GM19043 (cell line): ENCODE results near the gene HTR3B.
A peak's percentile ranks its signal among the peaks of the same experiment; 100 is the strongest.
"Not testable (repeated sequence)": the region's sequence is repeated elsewhere in the genome, so short reads cannot be mapped to it uniquely, and the experiment has no call there.

Experiments used
- ATAC-seq: cut with Tn5 transposase; IDR thresholded peaks from one replicate; pipeline ENCODE4 v1.9.1; 2021; ENCODE audit warnings: low read depth; ENCODE audit not compliant: unreplicated experiment

HTR3B gene, protein sequence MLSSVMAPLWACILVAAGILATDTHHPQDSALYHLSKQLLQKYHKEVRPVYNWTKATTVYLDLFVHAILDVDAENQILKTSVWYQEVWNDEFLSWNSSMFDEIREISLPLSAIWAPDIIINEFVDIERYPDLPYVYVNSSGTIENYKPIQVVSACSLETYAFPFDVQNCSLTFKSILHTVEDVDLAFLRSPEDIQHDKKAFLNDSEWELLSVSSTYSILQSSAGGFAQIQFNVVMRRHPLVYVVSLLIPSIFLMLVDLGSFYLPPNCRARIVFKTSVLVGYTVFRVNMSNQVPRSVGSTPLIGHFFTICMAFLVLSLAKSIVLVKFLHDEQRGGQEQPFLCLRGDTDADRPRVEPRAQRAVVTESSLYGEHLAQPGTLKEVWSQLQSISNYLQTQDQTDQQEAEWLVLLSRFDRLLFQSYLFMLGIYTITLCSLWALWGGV

DNA sequence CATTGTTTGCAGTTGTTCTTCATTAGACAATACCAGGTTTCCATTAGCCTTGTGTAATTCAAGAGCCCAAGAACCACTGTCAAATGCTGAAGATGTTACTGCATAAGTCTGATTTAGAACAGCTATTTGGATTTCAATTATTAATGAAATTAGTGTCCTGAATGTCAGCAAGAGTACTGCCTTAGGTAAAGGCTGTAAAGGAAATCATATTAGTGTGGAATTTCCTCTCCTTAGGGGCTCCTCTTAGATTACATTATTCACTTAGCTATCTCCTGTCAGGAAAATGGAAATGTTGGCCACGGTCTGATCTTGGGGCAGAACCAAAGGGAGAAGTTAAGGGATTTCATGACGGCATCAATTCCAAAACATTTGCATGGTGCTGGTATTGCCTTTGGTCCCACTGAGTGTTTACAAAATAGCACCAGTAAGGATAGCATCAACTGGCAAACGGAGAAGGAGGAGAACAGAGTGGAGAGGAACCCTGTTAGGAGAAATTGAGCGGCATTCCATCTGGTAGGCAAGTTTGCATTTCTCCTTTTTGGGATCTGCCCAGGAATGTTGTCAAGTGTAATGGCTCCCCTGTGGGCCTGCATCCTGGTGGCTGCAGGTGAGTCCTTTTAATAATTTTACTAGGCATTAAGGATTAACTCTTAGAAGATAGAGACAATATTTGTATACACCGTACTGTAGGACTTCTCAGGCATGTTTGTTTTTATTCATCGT is at the start of gene HTR3B:
Gene HTR3B, plus strand, starts transcription at position 418 of the 723 bp plus-strand sequence. Its CDS starts 138 bp downstream, at position 556.
- ATAC-seq, result no peak

DNA sequence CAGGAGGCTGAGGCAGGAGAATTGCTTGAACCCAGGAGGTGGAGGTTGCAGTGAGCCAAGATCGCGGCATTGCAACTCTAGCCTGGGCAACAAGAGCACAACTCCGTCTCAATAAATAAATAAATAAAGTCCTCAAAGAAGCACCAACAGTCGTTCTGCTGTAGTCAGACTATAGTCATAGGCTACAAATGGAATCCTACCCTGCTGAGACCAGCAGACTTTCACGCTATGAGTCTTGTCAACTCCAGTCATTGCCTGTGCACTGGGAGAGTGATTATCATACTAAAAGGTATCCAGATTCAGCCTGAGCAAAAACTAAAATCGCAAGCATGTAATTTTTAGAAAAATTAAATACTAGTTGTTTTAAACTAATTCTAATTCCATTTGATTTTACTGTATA is 48.8 kb upstream of the HTR3B start:
- ATAC-seq, result no peak

DNA sequence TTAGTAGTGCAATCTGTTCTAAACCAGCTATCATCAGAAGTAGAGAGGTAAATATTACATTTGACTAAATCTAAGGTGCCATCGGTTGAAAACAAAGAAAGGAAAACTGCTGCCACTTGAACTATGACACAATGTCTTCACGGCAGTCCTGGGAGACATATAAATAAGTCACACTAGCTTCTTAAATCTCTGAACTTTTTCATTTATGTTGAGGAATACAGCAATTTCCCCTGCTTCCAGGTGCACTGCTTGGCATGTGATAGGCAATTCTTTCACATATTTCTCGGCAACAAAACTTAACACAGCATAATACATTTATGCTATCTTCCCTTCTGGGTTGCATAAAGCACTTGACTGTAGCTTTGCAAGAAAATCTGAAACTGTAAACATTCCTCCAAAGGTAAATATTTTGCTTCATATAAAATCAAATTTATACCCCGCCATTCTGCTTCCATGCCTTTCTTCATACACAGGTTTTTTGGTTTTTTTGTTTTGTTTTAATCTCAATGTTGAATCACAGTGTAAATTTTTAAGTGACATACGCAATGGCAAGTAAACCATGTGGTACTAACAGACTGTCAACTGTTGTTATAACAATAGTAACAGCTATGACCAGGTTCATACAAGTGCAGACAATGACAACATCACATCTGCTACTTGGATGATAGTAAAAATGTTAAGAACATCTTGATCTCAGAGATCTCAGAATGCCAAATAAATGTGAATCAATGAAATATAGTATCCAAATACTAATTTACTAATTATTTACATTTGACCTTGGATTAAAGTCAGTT is 47.4 kb upstream of the HTR3B start:
- no peak for ATAC-seq

DNA sequence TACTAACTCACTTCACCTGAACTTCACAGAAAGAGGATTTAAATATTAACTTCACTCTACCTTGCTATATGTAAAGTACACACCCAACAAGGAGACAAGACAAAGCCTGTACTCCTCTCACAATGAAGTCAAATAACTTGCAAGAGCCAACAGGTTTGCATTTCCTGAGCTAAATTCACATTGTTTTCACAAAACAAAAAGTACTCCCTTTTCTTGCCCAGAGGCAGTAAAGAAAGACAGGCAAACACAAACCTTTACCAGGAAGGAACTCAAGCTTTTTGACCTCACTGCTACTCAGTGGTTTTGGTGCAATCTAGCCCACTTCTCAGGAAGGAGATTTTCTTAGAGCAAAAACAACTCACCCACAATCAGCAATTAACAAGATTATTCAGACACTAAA is 44.9 kb upstream of the HTR3B start:
- no peak for ATAC-seq

DNA sequence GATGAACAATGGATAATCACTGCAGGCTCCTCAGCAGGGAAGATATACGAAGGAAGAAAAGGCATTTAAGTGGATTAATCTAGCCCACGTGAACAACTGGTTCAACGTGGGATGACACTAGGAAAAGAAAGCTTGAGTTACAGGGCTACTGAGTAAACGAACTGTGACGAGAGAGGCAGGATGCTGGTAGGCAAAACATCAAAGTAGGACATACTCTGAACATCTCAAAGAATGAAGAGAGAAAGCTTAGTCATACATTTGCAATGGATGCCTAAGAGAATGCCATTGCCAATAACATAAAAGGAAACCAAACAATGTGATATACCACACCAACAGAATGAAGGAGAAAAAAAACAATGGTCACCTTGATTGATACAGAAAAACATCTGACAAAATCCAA is 42.2 kb upstream of the HTR3B start:
- ATAC-seq, result no peak

DNA sequence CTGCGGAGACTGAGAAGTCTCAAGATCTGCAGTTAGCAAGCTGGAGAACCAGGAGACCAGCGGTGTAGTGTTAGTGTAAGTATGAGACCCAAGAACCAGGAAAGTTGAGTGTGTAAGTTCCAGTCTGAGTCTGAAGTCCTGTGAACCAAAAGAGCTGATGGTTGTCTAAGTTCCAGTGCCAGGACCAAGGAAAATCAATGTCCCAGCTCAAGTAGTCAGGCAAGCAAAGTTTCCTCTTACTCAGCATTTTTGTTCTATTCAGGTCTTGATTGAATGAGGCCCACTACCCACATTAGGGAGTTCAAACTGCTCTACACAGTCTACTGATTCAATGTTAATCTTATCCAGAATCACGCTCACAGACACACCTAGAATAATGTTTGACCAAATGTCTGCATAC is 40.2 kb upstream of the HTR3B start:
- no peak for ATAC-seq

DNA sequence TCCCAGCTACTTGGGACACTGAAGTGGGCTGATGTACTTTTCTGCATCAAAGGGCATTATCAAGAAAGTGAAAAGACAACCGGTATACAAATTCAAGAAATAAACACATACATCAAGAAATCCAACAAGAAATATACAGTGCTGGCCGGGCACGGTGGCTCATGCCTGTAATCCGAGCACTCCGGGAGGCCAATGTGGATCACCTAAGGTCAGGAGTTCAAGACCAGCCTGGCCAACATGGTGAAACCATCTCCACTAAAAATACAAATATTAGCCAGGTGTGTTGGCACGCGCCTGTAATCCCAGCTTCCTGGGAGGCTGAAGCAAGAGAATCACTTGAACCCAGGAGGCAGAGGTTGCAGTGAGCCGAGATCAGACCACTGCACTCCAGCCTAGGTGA is 38.7 kb upstream of the HTR3B start:
- ATAC-seq, result no peak

DNA sequence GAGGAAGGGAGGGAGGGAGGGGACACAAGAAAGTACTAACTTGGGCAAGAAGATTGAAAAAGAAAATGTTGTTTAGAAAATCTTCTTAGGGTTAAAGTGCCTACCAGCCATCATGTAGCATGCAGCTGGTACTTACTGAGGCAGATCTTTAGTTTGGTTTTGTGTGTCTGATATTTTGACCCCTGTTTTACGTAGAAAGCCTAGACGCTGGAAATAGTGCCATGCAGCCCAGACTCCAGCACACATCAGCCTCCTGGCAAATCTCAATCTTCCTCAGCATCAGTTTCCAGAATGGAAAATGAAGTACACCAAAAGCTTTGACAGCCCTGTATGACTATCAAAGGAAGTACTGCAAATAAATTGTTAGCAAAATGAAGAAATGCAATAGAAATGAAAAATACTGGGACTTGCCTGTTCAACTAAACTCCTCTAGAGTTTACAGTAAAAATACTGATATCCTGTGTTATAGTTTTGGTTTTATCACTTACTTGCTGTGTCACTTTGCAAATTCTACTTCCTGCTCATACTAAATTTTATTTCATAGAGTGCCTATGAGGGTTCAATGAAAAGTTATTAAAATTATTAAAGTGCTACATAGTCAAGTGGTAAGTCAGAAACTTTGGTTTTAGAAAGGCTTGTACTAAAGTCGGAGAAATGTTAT is 36.6 kb upstream of the HTR3B start:
- no peak for ATAC-seq

DNA sequence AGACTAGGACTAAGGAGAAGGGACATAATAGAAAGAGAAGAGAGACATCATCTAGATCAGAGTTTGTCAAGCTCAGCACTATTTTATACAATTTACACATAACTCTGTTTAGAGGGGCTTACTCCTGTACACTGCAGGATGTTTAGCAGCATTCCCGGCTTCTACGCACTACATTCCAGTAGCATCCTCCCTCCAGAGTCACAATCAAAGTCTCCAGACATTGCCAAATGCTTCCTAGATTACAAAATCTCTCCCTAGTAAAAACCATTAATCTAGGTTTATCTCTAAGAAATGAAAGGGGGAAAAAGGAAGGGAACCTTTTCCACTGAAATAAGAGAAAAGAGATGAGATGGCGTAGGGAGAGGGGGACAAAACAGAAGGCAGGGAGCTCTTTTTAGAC is 33.3 kb upstream of the HTR3B start:
- no peak for ATAC-seq

DNA sequence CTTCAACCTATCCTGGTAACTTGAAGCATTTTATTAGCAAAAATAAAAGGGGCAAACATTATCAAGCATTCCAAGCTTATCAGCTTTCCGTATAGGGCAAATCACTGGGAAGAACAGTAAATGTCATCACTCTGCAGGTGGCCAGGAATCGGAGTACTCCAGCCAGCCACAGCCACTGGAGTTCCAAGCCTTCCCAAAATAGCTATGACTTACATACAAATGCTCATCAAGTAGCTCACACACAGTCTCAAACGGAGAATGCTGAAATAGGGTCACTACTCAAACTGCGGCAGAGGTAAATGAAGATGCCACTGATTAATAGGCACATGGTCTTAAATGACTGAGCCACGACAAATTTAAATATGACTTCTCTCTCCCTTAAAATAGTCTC is 31.4 kb upstream of the HTR3B start:
- ATAC-seq, result no peak

DNA sequence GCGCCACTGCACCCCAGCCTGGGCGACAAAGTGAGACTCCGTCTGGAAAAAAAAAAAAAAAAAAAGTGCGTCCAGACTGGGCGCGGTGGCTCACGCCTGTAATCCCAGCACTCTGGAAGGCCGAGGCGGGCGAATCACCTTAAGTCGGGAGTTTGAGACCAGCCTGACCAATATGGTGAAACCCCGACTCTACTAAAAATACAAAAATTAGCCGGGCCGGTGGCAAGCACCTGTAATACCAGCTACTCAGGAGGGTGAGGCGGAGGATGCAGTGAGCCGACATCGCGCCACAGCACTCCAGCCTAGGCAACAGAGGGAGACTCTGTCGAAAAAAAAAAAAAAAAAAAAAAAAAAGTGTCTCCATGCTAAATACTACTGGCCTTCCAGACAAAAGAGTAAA is 30.5 kb upstream of the HTR3B start:
- ATAC-seq, result no peak

DNA sequence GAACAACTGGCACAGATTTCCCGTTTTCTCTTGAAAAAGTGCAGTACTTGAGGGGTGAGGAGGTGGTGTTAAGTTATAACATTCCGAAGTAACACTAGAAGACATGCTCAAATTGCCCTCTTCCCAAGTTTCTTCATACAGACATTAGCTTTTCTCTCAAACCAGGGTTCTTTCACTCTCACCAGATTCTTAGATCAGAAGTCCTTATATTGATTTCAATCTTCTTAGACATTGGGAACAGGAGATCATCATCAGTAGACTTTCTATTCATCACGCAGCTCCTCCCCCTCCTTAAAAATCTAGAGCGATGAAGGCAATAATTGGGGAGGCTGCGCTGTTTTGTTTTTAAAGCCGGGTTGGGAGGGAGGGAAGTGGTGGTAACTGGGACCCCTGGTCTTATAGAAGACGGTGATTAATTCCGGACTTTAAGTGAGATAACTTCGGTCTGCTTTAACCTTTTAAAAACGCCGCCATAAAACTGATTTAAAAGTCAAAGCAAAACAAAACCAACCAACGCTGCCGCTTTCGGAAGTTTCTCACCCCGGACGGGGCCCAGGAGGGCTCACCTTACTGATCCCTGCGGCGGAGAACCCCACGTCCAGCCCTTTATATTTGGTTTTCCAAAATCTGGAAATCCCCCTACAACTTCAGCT is 29.9 kb upstream of the HTR3B start:
- ATAC-seq, result peak; percentile 30

DNA sequence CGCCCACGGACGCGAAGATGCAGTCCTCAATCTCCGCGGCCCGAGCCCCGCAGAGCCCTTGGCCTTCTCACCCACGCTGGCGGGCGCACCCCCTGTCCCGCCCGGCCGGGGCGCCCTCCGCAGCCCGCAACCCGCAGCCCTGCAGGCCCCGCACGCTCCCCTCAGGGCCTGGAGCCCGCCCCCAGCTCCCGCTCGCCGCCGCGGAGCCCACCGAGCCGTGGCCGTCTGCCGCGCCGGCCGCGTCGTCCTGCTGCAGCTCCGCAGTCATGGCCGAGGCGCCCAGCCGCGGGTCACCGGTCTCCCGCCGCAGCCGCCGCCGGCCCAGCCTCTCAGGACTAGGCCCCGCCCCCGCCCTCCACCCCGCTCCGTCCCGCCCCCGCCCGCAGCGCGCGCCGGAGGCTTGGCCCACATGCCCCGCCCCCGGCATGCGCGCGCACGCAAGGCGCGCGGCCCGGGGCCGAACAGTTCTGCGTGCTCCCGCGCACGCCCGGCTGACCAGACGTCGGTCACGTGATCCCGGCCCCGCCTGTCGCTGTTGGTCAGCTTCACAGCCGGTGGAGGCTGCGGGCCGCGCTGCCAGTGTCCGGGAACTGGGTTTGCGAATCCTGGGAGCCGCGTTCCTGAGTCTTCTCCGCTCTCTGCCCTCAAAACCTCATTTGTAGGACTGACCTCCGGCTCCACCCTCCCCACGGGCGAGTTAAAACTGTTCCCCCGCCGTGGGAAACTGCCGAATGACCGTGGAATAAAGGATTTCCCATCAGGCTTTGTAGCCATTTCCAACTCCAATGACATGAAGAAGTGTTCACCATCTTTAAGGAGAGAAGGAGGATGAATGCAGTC is 29.1 kb upstream of the HTR3B start, which contains the start of gene USP28:
Gene USP28, minus strand, starts transcription at position 339 of the 840 bp plus-strand sequence. Its CDS starts 71 bp downstream, at position 268.
- peak; percentile 76 for ATAC-seq

DNA sequence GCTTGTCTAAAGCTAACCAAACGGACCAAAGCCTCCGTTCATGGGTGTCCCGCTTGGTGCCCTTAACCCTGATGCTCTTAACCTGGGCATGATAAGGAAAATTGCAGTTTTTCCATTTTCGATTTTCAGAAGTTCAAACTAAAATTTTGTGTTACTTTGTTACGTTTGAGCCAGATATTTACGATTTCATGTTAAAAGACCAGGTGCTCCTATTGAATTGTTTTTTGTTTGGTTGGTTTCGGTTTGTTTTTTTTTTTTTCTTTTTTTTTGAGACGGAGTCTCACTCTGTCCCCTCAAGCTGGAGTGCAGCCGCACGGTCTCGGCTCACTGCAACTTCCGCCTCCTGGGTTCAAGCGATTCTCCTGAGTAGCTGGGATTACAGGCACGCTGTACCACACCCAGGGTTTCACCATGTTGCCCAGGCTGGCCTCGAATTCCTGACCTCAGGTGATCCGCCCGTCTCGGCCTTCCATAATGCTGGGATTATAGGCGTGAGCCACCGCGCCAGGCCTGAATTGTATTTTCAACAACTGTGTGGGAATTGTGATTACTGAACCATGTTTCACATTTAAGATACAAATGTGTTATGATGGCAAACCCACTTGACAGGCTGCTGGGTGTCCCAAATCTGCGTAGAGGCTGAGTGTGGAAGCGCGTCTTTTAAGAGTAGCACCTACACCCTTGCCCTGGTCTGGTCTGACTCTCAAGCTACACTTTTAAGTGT is 28.4 kb upstream of the HTR3B start:
- no peak for ATAC-seq

DNA sequence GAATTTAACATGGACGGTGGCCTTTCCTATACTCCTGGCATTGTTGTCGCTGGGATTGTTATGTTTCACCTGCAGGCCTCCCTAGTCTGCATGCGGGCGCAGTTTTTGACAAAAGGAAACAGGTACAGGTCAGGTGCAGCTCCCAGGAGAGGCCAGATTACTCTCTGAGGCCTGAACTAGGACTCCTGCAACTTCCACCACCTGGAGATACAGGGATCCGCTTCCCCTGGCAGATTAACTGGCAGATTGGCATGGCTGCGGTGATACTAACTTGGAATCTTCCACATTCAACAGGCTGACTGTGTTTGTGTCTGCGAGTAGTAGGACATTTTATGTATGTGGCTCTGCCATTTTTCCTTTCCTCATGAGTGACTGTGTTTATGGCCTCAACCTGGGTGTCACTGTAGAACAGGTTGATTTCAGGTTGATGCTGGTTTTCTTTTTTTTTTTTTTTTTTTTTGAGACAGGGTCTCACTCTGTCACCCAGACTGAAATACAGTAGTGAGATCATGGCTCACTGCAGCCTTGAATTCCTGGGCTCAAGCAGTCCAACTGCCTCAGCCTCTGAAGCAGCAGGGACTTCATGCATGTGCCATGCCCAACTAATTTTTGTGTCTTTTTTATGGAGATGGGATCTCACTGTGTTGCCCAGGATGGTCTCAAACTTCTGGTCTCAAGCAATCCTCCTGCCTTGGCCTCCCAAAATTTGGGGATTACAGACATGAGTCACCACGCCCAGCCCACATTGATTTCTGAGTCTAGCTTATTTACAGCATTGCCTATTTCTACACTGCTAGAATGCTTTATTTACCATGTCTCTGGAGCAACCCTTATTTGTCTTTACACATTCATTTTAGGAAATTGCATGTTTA is 27.6 kb upstream of the HTR3B start:
- no peak for ATAC-seq

DNA sequence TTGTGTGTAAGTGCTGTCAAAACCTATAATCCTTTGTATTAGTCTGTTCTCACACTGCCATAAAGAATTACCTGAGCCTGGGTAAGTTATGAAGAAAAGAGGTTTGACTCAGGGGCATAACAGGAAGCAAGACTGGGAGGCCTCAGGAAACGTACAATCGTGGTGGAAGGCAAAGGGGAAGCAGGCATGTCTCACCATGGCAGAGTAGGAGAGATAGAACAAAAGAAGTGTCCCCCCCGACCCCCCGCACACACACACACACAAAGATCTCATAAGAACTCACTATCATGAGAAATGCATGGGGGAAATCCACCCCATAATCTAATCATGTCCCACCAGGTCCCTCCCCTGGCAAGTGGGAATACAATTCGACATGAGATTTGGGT is 26.9 kb upstream of the HTR3B start:
- no peak for ATAC-seq

DNA sequence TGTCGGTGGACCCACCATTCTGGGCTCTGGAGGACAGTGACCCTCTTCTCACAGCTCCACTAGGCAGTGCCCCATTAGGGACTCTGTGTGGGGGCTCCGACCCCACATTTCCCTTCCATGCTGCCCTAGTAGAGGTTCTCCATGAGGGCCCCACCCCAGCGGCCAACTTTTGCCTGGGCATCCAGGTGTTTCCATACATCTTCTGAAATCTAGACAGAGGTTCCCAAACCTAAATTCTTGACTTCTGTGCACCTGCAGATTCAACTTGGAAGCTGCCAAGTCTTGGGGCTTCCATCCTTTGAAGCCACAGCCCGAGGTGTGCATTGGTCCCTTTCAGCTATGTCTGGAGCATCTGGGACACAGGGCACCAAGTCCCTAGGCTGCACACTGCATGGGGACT is 25.1 kb upstream of the HTR3B start:
- not testable (repeated sequence) for ATAC-seq

DNA sequence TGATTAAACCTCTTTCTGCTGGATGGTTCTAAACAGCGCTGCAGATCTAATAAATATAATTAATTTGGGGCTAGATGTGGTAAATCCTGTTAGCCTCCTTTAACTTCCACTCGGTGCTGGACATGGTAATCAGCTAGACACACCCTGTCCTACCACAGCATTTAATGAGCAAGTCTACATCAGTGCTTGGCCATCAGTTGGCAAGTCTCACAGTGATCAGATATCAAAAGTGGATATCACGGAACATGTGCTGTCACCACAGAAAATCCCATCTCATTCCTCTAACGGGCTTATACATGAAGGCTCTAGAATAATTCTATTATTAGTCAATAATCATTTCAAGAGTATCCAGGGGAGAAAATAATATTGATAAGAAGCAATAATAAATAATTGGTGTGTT is 23.6 kb upstream of the HTR3B start:
- no peak for ATAC-seq
